ENCODE measurements around the gene OR1I1.

OR1I1 gene

GRCh38 chr19:15141143-15141542 is 59.1 kb downstream of the OR1I1 start:
- H3K36me3 Mint-ChIP-seq: peaks cover 3% of the 10 kb centered on the region
- no peaks in the 10 kb centered on the region for H3K27me3 Mint-ChIP-seq
- peaks cover 3% of the 10 kb centered on the region for H3K9me3 Mint-ChIP-seq (ENCODE audit: low read depth)
- H3K4me1 Mint-ChIP-seq (ENCODE audit: low read depth): no peaks in the 10 kb centered on the region
- H3K4me3 Mint-ChIP-seq: no peak overlapping the region
- no peak overlapping the region for H3K27ac Mint-ChIP-seq

- H3K27ac Mint-ChIP-seq: no peak overlapping the region
- peaks cover under 1% of the 10 kb centered on the region for H3K4me1 Mint-ChIP-seq (ENCODE audit: low read depth)
- H3K9me3 Mint-ChIP-seq (ENCODE audit: low read depth): peaks cover 3% of the 10 kb centered on the region
- peaks cover 3% of the 10 kb centered on the region for H3K36me3 Mint-ChIP-seq
- no peaks in the 10 kb centered on the region for H3K27me3 Mint-ChIP-seq
- H3K4me3 Mint-ChIP-seq: no peak overlapping the region
These were observed 60.3 kb downstream of the OR1I1 start for GRCh38 chr19:15142313-15142712.

Data from activated naive CD8-positive, alpha-beta T cell (primary cell).